Ramos (cell line): ENCODE results near the gene SFSWAP.
"Not testable (repeated sequence)": the region's sequence is repeated elsewhere in the genome, so short reads cannot be mapped to it uniquely, and the experiment has no call there.

Experiments
- in situ Hi-C: fragments of 300-500 bp; cut with MboI; formaldehyde crosslinking; loops from one replicate; pipeline ENCODE4 v1.14.3; 2022; ENCODE audit warnings: low sequenced_read_pairs; ENCODE audit not compliant: unreplicated experiment

Gene SFSWAP

GRCh38 chr12:131699434-131699833 lies 11.5 kb upstream of the SFSWAP start:
- in situ Hi-C loops = no loop called here

GRCh38 chr12:131700271-131700670 lies 10.6 kb upstream of the SFSWAP start:
- in situ Hi-C loops = no loop called here

GRCh38 chr12:131701705-131702572 lies 9.0 kb upstream of the SFSWAP start:
- in situ Hi-C loops = no loop called here

- in situ Hi-C loops = no loop called here
Measured at GRCh38 chr12:131702573-131702877, 8.4 kb upstream of the SFSWAP start.

GRCh38 chr12:131703161-131703560 lies 7.7 kb upstream of the SFSWAP start:
- in situ Hi-C loops = no loop called here

GRCh38 chr12:131704509-131704908 lies 6.4 kb upstream of the SFSWAP start:
- in situ Hi-C loops = no loop called here

GRCh38 chr12:131706709-131707108 lies 4.2 kb upstream of the SFSWAP start:
- in situ Hi-C loops = not testable (repeated sequence)

GRCh38 chr12:131709226-131709625 lies 1.7 kb upstream of the SFSWAP start:
- in situ Hi-C loops = no loop called here

- in situ Hi-C loops = no loop called here
Measured at GRCh38 chr12:131711551-131712205, 788 bp downstream of the SFSWAP start.

GRCh38 chr12:131713349-131713748 lies 2.5 kb downstream of the SFSWAP start:
- in situ Hi-C loops = no loop called here

GRCh38 chr12:131714759-131715158 lies 3.9 kb downstream of the SFSWAP start:
- in situ Hi-C loops = no loop called here

GRCh38 chr12:131716282-131716681 lies 5.4 kb downstream of the SFSWAP start:
- in situ Hi-C loops = no loop called here

- in situ Hi-C loops = no loop called here
Measured at GRCh38 chr12:131720241-131720640, 9.4 kb downstream of the SFSWAP start.

- in situ Hi-C loops = no loop called here
Measured at GRCh38 chr12:131720921-131721320, 10.0 kb downstream of the SFSWAP start.

GRCh38 chr12:131721548-131721947 lies 10.7 kb downstream of the SFSWAP start:
- in situ Hi-C loops = no loop called here

GRCh38 chr12:131723532-131723931 lies 12.6 kb downstream of the SFSWAP start:
- in situ Hi-C loops = no loop called here

- in situ Hi-C loops = no loop called here
Measured at GRCh38 chr12:131724534-131724933, 13.6 kb downstream of the SFSWAP start.

GRCh38 chr12:131725503-131725902 lies 14.6 kb downstream of the SFSWAP start:
- in situ Hi-C loops = no loop called here

- in situ Hi-C loops = no loop called here
Measured at GRCh38 chr12:131728720-131729119, 17.8 kb downstream of the SFSWAP start.

GRCh38 chr12:131729254-131729955 lies 18.5 kb downstream of the SFSWAP start:
- in situ Hi-C loops = no loop called here

- in situ Hi-C loops = no loop called here
Measured at GRCh38 chr12:131732996-131733615, 22.2 kb downstream of the SFSWAP start.
